ENCODE results near the gene POLD4.

GRCh38 chr11:67382276-67383136 is 29.2 kb upstream of the POLD4 start:
- TF ChIP-seq CBX2 (IDR thresholded peaks at IDR 0.05; ENCODE audit: low read depth, low read length) (no peak), CBX2 (CRISPR knock-in tag; IDR thresholded peaks at IDR 0.05; ENCODE audit: low read depth) (no peak), TCF12 (IDR thresholded peaks at IDR 0.05) (no peak), TCF12 (CRISPR knock-in tag; IDR thresholded peaks at IDR 0.05) (no peak), ZFP82 (CRISPR knock-in tag; IDR thresholded peaks at IDR 0.05; ENCODE audit: borderline replicate concordance) (no peak), JUND (CRISPR knock-in tag; IDR thresholded peaks at IDR 0.05) (no peak), ZNF274 (CRISPR knock-in tag; IDR thresholded peaks at IDR 0.05) (0 out of 2 replicates have a peak, but pooled peaks have one; percentile 48)
- TF ChIP-seq, protein P1, sequence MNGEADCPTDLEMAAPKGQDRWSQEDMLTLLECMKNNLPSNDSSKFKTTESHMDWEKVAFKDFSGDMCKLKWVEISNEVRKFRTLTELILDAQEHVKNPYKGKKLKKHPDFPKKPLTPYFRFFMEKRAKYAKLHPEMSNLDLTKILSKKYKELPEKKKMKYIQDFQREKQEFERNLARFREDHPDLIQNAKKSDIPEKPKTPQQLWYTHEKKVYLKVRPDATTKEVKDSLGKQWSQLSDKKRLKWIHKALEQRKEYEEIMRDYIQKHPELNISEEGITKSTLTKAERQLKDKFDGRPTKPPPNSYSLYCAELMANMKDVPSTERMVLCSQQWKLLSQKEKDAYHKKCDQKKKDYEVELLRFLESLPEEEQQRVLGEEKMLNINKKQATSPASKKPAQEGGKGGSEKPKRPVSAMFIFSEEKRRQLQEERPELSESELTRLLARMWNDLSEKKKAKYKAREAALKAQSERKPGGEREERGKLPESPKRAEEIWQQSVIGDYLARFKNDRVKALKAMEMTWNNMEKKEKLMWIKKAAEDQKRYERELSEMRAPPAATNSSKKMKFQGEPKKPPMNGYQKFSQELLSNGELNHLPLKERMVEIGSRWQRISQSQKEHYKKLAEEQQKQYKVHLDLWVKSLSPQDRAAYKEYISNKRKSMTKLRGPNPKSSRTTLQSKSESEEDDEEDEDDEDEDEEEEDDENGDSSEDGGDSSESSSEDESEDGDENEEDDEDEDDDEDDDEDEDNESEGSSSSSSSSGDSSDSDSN (CRISPR knock-in tag; IDR thresholded peaks at IDR 0.05): no peak
- TF ChIP-seq, protein P2, sequence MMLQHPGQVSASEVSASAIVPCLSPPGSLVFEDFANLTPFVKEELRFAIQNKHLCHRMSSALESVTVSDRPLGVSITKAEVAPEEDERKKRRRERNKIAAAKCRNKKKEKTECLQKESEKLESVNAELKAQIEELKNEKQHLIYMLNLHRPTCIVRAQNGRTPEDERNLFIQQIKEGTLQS (CRISPR knock-in tag; IDR thresholded peaks at IDR 0.05): no peak
